ENCODE results near the gene FNBP1L. TPM values are rescaled to one million over a fixed set of nuclear protein-coding genes. Genes with fewer than 3 reads are reported as not detected.

The FNBP1L gene
- total and polyA plus RNA-seq, 2 experiments from 2014 or later: 56.3 to 132 TPM

DNA sequence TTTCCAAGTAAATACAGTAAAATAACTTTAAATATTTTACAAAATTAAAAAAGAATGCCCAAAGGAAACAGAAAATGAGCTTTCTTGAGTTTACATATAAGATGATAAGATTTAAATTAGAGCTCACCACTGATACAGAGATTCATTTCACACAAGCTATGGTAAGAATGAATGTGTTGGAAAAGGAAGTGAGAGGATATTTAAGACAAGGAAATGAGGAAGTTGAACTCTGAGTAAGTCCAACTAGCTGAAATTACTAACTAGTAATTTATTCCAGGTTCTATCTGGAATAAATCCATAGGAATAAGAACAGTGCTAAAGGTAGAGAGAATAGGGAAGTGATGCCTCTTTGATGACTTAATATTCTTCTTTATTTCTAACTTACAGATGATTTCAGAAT lies 42.4 kb downstream of the FNBP1L start:
- DNase-seq (ENCODE audit: low spot score) (no peak), ATAC-seq (no peak)
- Histone ChIP-seq H3F3A (replicated peaks; ENCODE audit: low read depth) (no peaks in the 10 kb centered on the region), H2AFZ (no peak overlapping the region), H3K79me2 (replicated peaks; ENCODE audit: insufficient read depth) (peaks cover 100% of the 10 kb centered on the region), H3K27ac (ENCODE audit: low read depth) (no peak overlapping the region), H3K4me2 (no peak overlapping the region), H3K4me3 (no peak overlapping the region), H4K20me1 (replicated peaks; ENCODE audit: insufficient read depth) (peaks cover 59% of the 10 kb centered on the region), H3K36me3 (ENCODE audit: insufficient read depth) (no peaks in the 10 kb centered on the region), H3K27me3 (ENCODE audit: insufficient read depth) (no peaks in the 10 kb centered on the region), H3K9me2 (ENCODE audit: insufficient read depth) (no peaks in the 10 kb centered on the region), H3K4me1 (ENCODE audit: insufficient read depth) (peaks cover 13% of the 10 kb centered on the region)
- H3K4me3 Mint-ChIP-seq: no peak overlapping the region
- H3K36me3 Mint-ChIP-seq (ENCODE audit: low read depth): peaks cover 14% of the 10 kb centered on the region
- no peaks in the 10 kb centered on the region; the same call in 2 of the 3 replicates for H3K9me3 Mint-ChIP-seq
- TF ChIP-seq, protein P1, sequence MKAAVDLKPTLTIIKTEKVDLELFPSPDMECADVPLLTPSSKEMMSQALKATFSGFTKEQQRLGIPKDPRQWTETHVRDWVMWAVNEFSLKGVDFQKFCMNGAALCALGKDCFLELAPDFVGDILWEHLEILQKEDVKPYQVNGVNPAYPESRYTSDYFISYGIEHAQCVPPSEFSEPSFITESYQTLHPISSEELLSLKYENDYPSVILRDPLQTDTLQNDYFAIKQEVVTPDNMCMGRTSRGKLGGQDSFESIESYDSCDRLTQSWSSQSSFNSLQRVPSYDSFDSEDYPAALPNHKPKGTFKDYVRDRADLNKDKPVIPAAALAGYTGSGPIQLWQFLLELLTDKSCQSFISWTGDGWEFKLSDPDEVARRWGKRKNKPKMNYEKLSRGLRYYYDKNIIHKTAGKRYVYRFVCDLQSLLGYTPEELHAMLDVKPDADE (IDR thresholded peaks at IDR 0.05): no peak
- no peak for TF ChIP-seq JUNB (IDR thresholded peaks at IDR 0.05; ENCODE audit: unreplicated experiment)
- no peak for TF ChIP-seq CREB1 (CRISPR knock-in tag; IDR thresholded peaks at IDR 0.05; ENCODE audit: low read depth)
- no peak for TF ChIP-seq NANOG (IDR thresholded peaks at IDR 0.05; ENCODE audit: borderline replicate concordance)
- TF ChIP-seq, protein P2, sequence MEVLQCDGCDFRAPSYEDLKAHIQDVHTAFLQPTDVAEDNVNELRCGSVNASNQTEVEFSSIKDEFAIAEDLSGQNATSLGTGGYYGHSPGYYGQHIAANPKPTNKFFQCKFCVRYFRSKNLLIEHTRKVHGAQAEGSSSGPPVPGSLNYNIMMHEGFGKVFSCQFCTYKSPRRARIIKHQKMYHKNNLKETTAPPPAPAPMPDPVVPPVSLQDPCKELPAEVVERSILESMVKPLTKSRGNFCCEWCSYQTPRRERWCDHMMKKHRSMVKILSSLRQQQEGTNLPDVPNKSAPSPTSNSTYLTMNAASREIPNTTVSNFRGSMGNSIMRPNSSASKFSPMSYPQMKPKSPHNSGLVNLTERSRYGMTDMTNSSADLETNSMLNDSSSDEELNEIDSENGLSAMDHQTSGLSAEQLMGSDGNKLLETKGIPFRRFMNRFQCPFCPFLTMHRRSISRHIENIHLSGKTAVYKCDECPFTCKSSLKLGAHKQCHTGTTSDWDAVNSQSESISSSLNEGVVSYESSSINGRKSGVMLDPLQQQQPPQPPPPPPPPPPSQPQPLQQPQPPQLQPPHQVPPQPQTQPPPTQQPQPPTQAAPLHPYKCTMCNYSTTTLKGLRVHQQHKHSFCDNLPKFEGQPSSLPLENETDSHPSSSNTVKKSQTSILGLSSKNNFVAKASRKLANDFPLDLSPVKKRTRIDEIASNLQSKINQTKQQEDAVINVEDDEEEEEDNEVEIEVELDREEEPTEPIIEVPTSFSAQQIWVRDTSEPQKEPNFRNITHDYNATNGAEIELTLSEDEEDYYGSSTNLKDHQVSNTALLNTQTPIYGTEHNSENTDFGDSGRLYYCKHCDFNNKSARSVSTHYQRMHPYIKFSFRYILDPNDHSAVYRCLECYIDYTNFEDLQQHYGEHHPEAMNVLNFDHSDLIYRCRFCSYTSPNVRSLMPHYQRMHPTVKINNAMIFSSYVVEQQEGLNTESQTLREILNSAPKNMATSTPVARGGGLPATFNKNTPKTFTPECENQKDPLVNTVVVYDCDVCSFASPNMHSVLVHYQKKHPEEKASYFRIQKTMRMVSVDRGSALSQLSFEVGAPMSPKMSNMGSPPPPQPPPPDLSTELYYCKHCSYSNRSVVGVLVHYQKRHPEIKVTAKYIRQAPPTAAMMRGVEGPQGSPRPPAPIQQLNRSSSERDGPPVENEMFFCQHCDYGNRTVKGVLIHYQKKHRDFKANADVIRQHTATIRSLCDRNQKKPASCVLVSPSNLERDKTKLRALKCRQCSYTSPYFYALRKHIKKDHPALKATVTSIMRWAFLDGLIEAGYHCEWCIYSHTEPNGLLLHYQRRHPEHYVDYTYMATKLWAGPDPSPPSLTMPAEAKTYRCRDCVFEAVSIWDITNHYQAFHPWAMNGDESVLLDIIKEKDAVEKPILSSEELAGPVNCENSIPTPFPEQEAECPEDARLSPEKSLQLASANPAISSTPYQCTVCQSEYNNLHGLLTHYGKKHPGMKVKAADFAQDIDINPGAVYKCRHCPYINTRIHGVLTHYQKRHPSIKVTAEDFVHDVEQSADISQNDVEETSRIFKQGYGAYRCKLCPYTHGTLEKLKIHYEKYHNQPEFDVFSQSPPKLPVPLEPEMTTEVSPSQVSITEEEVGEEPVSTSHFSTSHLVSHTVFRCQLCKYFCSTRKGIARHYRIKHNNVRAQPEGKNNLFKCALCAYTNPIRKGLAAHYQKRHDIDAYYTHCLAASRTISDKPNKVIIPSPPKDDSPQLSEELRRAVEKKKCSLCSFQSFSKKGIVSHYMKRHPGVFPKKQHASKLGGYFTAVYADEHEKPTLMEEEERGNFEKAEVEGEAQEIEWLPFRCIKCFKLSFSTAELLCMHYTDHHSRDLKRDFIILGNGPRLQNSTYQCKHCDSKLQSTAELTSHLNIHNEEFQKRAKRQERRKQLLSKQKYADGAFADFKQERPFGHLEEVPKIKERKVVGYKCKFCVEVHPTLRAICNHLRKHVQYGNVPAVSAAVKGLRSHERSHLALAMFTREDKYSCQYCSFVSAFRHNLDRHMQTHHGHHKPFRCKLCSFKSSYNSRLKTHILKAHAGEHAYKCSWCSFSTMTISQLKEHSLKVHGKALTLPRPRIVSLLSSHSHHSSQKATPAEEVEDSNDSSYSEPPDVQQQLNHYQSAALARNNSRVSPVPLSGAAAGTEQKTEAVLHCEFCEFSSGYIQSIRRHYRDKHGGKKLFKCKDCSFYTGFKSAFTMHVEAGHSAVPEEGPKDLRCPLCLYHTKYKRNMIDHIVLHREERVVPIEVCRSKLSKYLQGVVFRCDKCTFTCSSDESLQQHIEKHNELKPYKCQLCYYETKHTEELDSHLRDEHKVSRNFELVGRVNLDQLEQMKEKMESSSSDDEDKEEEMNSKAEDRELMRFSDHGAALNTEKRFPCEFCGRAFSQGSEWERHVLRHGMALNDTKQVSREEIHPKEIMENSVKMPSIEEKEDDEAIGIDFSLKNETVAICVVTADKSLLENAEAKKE (CRISPR knock-in tag; IDR thresholded peaks at IDR 0.05): no peak
- TF ChIP-seq, protein P3, sequence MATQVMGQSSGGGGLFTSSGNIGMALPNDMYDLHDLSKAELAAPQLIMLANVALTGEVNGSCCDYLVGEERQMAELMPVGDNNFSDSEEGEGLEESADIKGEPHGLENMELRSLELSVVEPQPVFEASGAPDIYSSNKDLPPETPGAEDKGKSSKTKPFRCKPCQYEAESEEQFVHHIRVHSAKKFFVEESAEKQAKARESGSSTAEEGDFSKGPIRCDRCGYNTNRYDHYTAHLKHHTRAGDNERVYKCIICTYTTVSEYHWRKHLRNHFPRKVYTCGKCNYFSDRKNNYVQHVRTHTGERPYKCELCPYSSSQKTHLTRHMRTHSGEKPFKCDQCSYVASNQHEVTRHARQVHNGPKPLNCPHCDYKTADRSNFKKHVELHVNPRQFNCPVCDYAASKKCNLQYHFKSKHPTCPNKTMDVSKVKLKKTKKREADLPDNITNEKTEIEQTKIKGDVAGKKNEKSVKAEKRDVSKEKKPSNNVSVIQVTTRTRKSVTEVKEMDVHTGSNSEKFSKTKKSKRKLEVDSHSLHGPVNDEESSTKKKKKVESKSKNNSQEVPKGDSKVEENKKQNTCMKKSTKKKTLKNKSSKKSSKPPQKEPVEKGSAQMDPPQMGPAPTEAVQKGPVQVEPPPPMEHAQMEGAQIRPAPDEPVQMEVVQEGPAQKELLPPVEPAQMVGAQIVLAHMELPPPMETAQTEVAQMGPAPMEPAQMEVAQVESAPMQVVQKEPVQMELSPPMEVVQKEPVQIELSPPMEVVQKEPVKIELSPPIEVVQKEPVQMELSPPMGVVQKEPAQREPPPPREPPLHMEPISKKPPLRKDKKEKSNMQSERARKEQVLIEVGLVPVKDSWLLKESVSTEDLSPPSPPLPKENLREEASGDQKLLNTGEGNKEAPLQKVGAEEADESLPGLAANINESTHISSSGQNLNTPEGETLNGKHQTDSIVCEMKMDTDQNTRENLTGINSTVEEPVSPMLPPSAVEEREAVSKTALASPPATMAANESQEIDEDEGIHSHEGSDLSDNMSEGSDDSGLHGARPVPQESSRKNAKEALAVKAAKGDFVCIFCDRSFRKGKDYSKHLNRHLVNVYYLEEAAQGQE (IDR thresholded peaks at IDR 0.05; ENCODE audit: unreplicated experiment): no peak
- no peak for TF ChIP-seq POLR2AphosphoS5 (IDR thresholded peaks at IDR 0.05; ENCODE audit: low read depth)
- TF ChIP-seq, protein P4, sequence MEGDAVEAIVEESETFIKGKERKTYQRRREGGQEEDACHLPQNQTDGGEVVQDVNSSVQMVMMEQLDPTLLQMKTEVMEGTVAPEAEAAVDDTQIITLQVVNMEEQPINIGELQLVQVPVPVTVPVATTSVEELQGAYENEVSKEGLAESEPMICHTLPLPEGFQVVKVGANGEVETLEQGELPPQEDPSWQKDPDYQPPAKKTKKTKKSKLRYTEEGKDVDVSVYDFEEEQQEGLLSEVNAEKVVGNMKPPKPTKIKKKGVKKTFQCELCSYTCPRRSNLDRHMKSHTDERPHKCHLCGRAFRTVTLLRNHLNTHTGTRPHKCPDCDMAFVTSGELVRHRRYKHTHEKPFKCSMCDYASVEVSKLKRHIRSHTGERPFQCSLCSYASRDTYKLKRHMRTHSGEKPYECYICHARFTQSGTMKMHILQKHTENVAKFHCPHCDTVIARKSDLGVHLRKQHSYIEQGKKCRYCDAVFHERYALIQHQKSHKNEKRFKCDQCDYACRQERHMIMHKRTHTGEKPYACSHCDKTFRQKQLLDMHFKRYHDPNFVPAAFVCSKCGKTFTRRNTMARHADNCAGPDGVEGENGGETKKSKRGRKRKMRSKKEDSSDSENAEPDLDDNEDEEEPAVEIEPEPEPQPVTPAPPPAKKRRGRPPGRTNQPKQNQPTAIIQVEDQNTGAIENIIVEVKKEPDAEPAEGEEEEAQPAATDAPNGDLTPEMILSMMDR (conservative IDR thresholded peaks at IDR 0.05; ENCODE audit: low read depth in 2 of 2): no peak
- TF ChIP-seq STAT1 (IDR thresholded peaks at IDR 0.05; ENCODE audit: unreplicated experiment): no peak
- TF ChIP-seq EZH2phosphoT487 (IDR thresholded peaks at IDR 0.05; ENCODE audit: unreplicated experiment): no peak
- TF ChIP-seq ZNF114 (CRISPR knock-in tag; IDR thresholded peaks at IDR 0.05): no peak
- TF ChIP-seq ZNF331 (CRISPR knock-in tag; IDR thresholded peaks at IDR 0.05; ENCODE audit: low read depth): no peak
- no peak for TF ChIP-seq EZH2 (IDR thresholded peaks at IDR 0.05; ENCODE audit: low read depth, unreplicated experiment)
- no peak overlapping the region for H3K27ac Mint-ChIP-seq
- H3K4me1 Mint-ChIP-seq: peaks cover 37% of the 10 kb centered on the region; the same call in 2 of the 3 replicates
- H3K27me3 Mint-ChIP-seq (ENCODE audit: insufficient read depth, low read depth, poor library complexity): no peaks in the 10 kb centered on the region
